Thyroid gland (tissue), 4 donors: ENCODE measurements around the gene MLH3. TPM values are rescaled to one million over a fixed set of nuclear protein-coding genes. Genes with fewer than 3 reads are reported as not detected.

Experiments
- DNase-seq, 2 donors: peaks; one replicate each; pipeline ENCODE4 v3.0.0-alpha.2; 2019
- H3K27ac ChIP-seq, 3 donors: fragments of 200-600 bp; sonication (generic); 1 replicate in 2 of 3; 2 replicates in 1 of 3; pipeline ENCODE4 v1.5.1; 2016 to 2019; ENCODE audit warnings: mild to moderate bottlenecking in 1 of 3, moderate library complexity in 1 of 3
- H3K27me3 ChIP-seq: fragments of 200-600 bp; sonication (generic); one replicate; pipeline ENCODE4 v1.5.1; 2019
- H3K36me3 ChIP-seq, 2 donors: fragments of 200-600 bp; sonication (generic); one replicate each; pipeline ENCODE4 v1.5.1; 2016 to 2019
- H3K4me1 ChIP-seq, 2 donors: fragments of 200-600 bp; sonication (generic); one replicate each; pipeline ENCODE4 v1.5.1; 2017 to 2019
- H3K4me3 ChIP-seq, 3 donors: fragments of 200-600 bp; sonication (generic); replicated peaks in 1 of 3; 1 replicate in 2 of 3; 2 replicates in 1 of 3; pipeline ENCODE4 v1.5.1; 2016; ENCODE audit warnings: mild to moderate bottlenecking in 1 of 3
- H3K9me3 ChIP-seq: fragments of 200-600 bp; sonication (generic); one replicate; pipeline ENCODE4 v1.5.1; 2017
- CTCF ChIP-seq, 6 experiments: fragments of 200-600 bp in 3 of 6; fragments of 450-650 bp in 3 of 6; sonication (generic) in 3 of 6; IDR thresholded peaks; one replicate each; pipeline ENCODE4 v1.5.1; 2016 to 2019; ENCODE audit warnings: antibody characterized with exemption in 6 of 6, mild to moderate bottlenecking in 2 of 6, inconsistent platforms in 1 of 6, moderate library complexity in 1 of 6
- POLR2A ChIP-seq, 2 donors: fragments of 450-650 bp; IDR thresholded peaks; one replicate each; pipeline ENCODE4 v1.6.1; 2017; ENCODE audit warnings: antibody characterized with exemption in 2 of 2, mild to moderate bottlenecking in 2 of 2, moderate library complexity in 1 of 2
- WGBS, 2 donors: methylation state at CpG; one replicate each; pipeline ENCODE4 v1.1.5; 2017; 5-methylcytosine and 5-hydroxymethylcytosine counted together
- intact Hi-C: fragments of 100-400 bp; cut with DNase I; formaldehyde crosslinking; loops from one replicate; pipeline ENCODE4 v1.15.1; 2023
- small RNA-seq: library from RNA; depleted of rRNA; stranded (forward); fragments of <200 nt; gene quantifications from one replicate; pipeline ENCODE3, GENCODE V24; 2016
- total RNA-seq, 4 donors: library from RNA; depleted of rRNA; stranded (reverse); fragments of >200 nt; gene quantifications; one replicate each; pipeline ENCODE4 v1.2.3, GENCODE V29; 2016

The MLH3 gene
- total RNA-seq, 4 donors from 2014 or later = 48.1 to 68.1 (median 57.9) TPM

- Histone ChIP-seq H3K9me3 (no peaks in the 10 kb centered on the region), H3K36me3 (no peaks in the 10 kb centered on the region), H3K4me3 (no peak overlapping the region), H3K27me3 (no peaks in the 10 kb centered on the region), H3K27ac (peak overlapping the region in 1 of 3 donors; percentile 47), H3K4me1 (peaks cover 10 to 22% of the 10 kb centered on the region in 2 donors)
- intact Hi-C loops = no loop called here
- no peak for DNase-seq
- 82 to 86% methylated on average over 4 of the region's 4 CpGs for WGBS, 2 donors
- TF ChIP-seq CTCF (IDR thresholded peaks at IDR 0.05) (no peak), POLR2A (IDR thresholded peaks at IDR 0.05) (no peak)
Measured at GRCh38 chr14:74964787-74965485, 86.3 kb downstream of the MLH3 start.

Small RNA genes lying within 50 kb of the gene (small RNA-seq; reads per million reads assigned to genes)
- gene RNU6-689P = not detected

Other genes with a start within 250 kb of the MLH3 start
- gene PROX2, start 175.3 kb downstream of the MLH3 start, total RNA-seq = not detected
- gene DLST, start 169.6 kb downstream of the MLH3 start, total RNA-seq = 10 to 100 TPM; 80.9 to 91.6 (median 83.5) TPM
- gene RPS6KL1, start 128.2 kb downstream of the MLH3 start, total RNA-seq = 10 to 100 TPM in 2 of 4 donors, 1 to 10 TPM in 2; 5.7 to 16.4 (median 9.5) TPM
- 10 to 100 TPM; 34.4 to 68.8 (median 61.0) TPM for gene PGF, start 95.9 kb downstream of the MLH3 start, total RNA-seq
- 10 to 100 TPM; 47.0 to 94.8 (median 69.3) TPM for gene EIF2B2, start 48.5 kb downstream of the MLH3 start, total RNA-seq
- 10 to 100 TPM; 24.0 to 48.8 (median 36.1) TPM for gene ACYP1, start 12.6 kb upstream of the MLH3 start, total RNA-seq
- 10 to 100 TPM in 2 of 4 donors, 1 to 10 TPM in 2; 8.3 to 15.8 (median 12.4) TPM for gene ZC2HC1C, start 18.2 kb upstream of the MLH3 start, total RNA-seq
- 10 to 100 TPM; 65.4 to 84.6 (median 76.9) TPM for gene NEK9, start 75.6 kb upstream of the MLH3 start, total RNA-seq
- gene TMED10, start 125.1 kb upstream of the MLH3 start, total RNA-seq = 100 to 1,000 TPM; 289 to 559 (median 388) TPM
- 100 to 1,000 TPM in 2 of 4 donors, 10 to 100 TPM in 2; 32.1 to 239 (median 121) TPM for gene FOS, start 227.4 kb upstream of the MLH3 start, total RNA-seq